Fibroblast of pulmonary artery (primary cell): ENCODE results near the gene CHD9.
"Not testable (repeated sequence)": the region's sequence is repeated elsewhere in the genome, so short reads cannot be mapped to it uniquely, and the experiment has no call there.

Experiments
- DNase-seq: peaks from one replicate; pipeline ENCODE4 v3.0.0-alpha.2; 2010; ENCODE audit warnings: low read depth
- H3K4me3 ChIP-seq: replicated peaks from 2 replicates; pipeline ENCODE4 v1.5.1; 2011; ENCODE audit warnings: low read depth, mild to moderate bottlenecking, control low read depth, low read length, moderate library complexity
- TF ChIP-seq, protein P1 (sequence below): IDR thresholded peaks from 2 replicates; pipeline ENCODE4 v1.5.1; 2011; ENCODE audit warnings: mild to moderate bottlenecking, control low read depth, low read length, inconsistent platforms; ENCODE audit errors: missing control alignments

Gene CHD9

GRCh38 chr16:53320992-53321391 is 266.2 kb downstream of the CHD9 start:
- no peak overlapping the region for H3K4me3 ChIP-seq
- TF ChIP-seq, protein P1, sequence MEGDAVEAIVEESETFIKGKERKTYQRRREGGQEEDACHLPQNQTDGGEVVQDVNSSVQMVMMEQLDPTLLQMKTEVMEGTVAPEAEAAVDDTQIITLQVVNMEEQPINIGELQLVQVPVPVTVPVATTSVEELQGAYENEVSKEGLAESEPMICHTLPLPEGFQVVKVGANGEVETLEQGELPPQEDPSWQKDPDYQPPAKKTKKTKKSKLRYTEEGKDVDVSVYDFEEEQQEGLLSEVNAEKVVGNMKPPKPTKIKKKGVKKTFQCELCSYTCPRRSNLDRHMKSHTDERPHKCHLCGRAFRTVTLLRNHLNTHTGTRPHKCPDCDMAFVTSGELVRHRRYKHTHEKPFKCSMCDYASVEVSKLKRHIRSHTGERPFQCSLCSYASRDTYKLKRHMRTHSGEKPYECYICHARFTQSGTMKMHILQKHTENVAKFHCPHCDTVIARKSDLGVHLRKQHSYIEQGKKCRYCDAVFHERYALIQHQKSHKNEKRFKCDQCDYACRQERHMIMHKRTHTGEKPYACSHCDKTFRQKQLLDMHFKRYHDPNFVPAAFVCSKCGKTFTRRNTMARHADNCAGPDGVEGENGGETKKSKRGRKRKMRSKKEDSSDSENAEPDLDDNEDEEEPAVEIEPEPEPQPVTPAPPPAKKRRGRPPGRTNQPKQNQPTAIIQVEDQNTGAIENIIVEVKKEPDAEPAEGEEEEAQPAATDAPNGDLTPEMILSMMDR = no peak
- DNase-seq = no peak

DNA sequence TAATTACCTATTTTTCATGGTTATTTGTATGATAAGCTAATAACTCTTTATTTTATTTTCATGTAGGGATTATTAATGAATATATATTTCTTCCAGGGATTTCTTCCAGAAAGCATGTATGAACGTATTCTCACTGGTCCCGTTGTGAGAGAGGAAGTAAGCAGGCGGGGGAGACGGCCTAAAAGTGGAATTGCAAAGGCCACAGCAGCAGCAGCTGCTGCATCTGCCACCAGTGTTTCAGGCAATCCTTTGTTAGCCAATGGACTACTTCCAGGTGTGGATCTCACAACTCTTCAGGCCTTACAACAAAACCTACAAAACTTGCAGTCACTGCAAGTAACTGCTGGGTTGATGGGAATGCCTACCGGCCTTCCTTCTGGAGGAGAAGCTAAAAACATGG is 269.1 kb downstream of the CHD9 start:
- H3K4me3 ChIP-seq = no peak overlapping the region
- TF ChIP-seq, protein P1 = no peak
- no peak for DNase-seq

DNA sequence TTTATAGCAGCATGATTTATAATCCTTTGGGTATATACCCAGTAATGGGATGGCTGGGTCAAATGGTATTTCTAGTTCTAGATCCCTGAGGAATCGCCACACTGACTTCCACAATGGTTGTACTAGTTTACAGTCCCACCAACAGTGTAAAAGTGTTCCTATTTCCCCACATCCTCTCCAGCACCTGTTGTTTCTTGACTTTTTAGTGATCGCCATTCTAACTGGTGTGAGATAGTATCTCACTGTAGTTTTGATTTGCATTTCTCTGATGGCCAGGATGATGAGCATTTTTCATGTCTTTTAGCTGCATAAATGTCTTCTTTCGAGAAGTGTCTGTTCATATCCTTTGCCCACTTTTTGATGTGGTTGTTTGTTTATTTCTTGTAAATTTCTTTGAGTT is 276.2 kb downstream of the CHD9 start:
- not testable (repeated sequence) for H3K4me3 ChIP-seq, DNase-seq

DNA sequence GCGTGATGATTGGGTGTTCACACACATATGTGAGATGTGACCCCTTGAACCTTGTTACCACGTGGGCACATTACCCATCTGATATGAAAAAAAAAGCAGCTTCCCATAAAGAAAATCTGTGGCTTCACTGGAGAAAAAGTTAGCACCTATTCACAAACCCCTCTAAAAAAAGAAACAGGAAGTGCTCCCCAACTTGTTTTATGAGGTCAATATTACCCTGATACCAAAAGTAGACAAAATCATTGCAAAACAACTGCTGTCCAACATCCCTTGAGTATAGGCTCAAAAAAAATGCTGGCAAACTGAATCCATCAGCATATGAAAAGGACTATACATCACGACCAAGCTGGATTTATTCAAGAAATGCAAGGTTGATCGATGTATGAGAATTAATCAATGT is 279.8 kb downstream of the CHD9 start:
- DNase-seq = no peak
- no peak overlapping the region for H3K4me3 ChIP-seq
- TF ChIP-seq, protein P1 = no peak

- TF ChIP-seq, protein P1 = no peak
- no peak overlapping the region for H3K4me3 ChIP-seq
- DNase-seq = no peak
Observed at GRCh38 chr16:53337294-53337693, 282.5 kb downstream of the CHD9 start.

DNA sequence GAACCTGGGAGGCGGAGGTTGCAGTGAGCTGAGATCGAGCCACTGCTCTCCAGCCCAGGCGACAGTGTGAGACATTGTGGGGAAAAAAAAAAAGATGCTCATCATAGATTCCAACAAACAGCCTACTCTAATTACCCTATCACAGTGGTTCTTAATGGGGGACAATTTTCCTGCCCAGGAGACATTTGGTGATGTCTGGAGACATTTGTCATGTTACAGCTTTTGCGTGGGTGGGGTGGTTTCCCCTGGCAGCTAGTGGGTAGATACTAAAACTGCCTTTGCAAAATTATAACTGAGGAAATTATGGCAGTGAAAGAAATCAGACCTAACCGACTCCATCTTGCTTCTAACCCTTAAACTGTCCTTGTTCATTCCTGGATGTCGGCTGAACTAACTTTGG is 287.0 kb downstream of the CHD9 start:
- DNase-seq = no peak
- TF ChIP-seq, protein P1 = no peak
- no peak overlapping the region for H3K4me3 ChIP-seq

DNA sequence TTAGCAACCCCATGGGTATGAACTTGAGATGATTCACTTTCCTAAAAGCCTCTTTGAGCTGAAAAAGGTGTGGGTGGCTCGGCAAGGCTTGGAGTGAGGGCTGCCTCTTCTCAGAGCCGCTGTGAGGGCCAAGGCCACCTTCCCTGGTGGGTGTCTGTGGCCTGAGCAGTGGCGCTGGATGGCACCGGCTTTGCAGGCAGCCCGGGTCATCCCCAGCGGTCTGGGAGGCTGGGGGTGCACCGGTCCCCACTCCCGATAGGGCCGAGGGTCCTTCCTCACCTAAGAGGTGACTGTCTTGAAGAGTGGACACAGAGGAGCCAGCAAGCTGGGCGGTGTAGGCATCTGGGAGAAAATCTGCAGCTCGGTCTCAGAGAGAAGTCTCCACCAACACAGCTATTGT is 300.3 kb downstream of the CHD9 start:
- no peak for DNase-seq
- H3K4me3 ChIP-seq = no peak overlapping the region
- TF ChIP-seq, protein P1 = no peak
